OCI-LY7 (cell line): Measurements from ENCODE around the gene TMTC2. TPM values are rescaled to one million over a fixed set of nuclear protein-coding genes. Genes with fewer than 3 reads are reported as not detected.
"Not testable (repeated sequence)": the region's sequence is repeated elsewhere in the genome, so short reads cannot be mapped to it uniquely, and the experiment has no call there.

Source experiments
- BruUV-seq: library from RNA; stranded (reverse); fragments of 400-500 nt; replicated peaks from 2 replicates; lab custom pipeline; 2021; lab: Mats Ljungman, UMichigan
- CTCF ChIA-PET: fragments of 300-600 bp; sonication (Branson Sonifier 250); formaldehyde crosslinking; loops from one replicate; lab custom pipeline; 2022; ENCODE audit warnings: antibody characterized with exemption; ENCODE audit not compliant: unreplicated experiment; lab: Charles Lee
- POLR2A ChIA-PET: fragments of 300-600 bp; sonication (Branson Sonifier 250); formaldehyde crosslinking; loops from one replicate; lab custom pipeline; 2022; ENCODE audit warnings: antibody characterized with exemption; lab: Charles Lee
- DNase-seq: peaks from one replicate; pipeline ENCODE4 v3.0.0-alpha.2; 2015; ENCODE audit warnings: low spot score
- H2AFZ ChIP-seq: fragments of 200-600 bp; sonication (generic), shearing (Covaris generic); 2 replicates; pipeline ENCODE4 v1.6.1; 2014; ENCODE audit warnings: mild to moderate bottlenecking, antibody characterized with exemption, low read length, moderate library complexity
- H3K27ac ChIP-seq: fragments of 200-600 bp; sonication (generic); 2 replicates; pipeline ENCODE4 v1.5.1; 2014; ENCODE audit warnings: mixed run types, low read depth, mild to moderate bottlenecking, moderate library complexity, low read length, inconsistent platforms; ENCODE audit not compliant: poor library complexity, severe bottlenecking
- H3K36me3 ChIP-seq: fragments of 200-600 bp; sonication (generic); 2 replicates; pipeline ENCODE4 v1.6.1; 2014; ENCODE audit warnings: mild to moderate bottlenecking, antibody characterized with exemption, low read length, moderate library complexity, mixed read lengths; ENCODE audit not compliant: insufficient read depth
- H3K4me1 ChIP-seq: fragments of 200-600 bp; sonication (generic); 2 replicates; pipeline ENCODE4 v1.5.1; 2014; ENCODE audit warnings: mild to moderate bottlenecking, low read length; ENCODE audit not compliant: insufficient read depth, poor library complexity, severe bottlenecking
- H3K4me2 ChIP-seq: fragments of 200-600 bp; sonication (generic); 2 replicates; pipeline ENCODE4 v1.6.1; 2014; ENCODE audit warnings: mild to moderate bottlenecking, low read length
- H3K4me3 ChIP-seq: fragments of 200-600 bp; sonication (generic); 2 replicates; pipeline ENCODE4 v1.5.1; 2014; ENCODE audit warnings: mild to moderate bottlenecking, low read depth, low read length; ENCODE audit not compliant: poor library complexity, severe bottlenecking
- H3K79me2 ChIP-seq: fragments of 200-600 bp; sonication (generic); 2 replicates; pipeline ENCODE4 v1.6.1; 2016; ENCODE audit warnings: low read depth, mild to moderate bottlenecking, low read length, moderate library complexity, mixed read lengths; ENCODE audit not compliant: insufficient read depth
- H3K9me2 ChIP-seq: fragments of 200-600 bp; sonication (generic); 2 replicates; pipeline ENCODE4 v1.6.1; 2016; ENCODE audit warnings: mild to moderate bottlenecking, low read length, mixed read lengths; ENCODE audit not compliant: insufficient read depth
- H3K9me3 ChIP-seq: fragments of 200-600 bp; sonication (generic); 2 replicates; pipeline ENCODE4 v1.6.1; 2014; ENCODE audit warnings: mild to moderate bottlenecking, mixed run types, low read length, mixed read lengths
- H4K20me1 ChIP-seq: fragments of 200-600 bp; sonication (generic); 2 replicates; pipeline ENCODE4 v1.6.1; 2014; ENCODE audit warnings: mild to moderate bottlenecking, antibody characterized with exemption, low read length, moderate library complexity, mixed read lengths; ENCODE audit not compliant: insufficient read depth
- CTCF ChIP-seq: fragments of 200-600 bp; sonication (generic); conservative IDR thresholded peaks from 2 replicates; pipeline ENCODE4 v1.5.1; 2014; ENCODE audit warnings: mild to moderate bottlenecking, antibody characterized with exemption, low read length, moderate library complexity, mixed read lengths
- EZH2phosphoT487 ChIP-seq: fragments of 200-600 bp; sonication (generic); IDR thresholded peaks from 2 replicates; pipeline ENCODE4 v1.6.1; 2018; ENCODE audit warnings: low read depth, borderline replicate concordance, mild to moderate bottlenecking, mixed run types, antibody characterized with exemption, low read length, moderate library complexity, mixed read lengths
- intact Hi-C: fragments of 100-400 bp; cut with micrococcal nuclease; formaldehyde crosslinking; loops from one replicate; pipeline ENCODE4 v1.10.0; 2022; ENCODE audit not compliant: unreplicated experiment
- total RNA-seq, 2 experiments: library from RNA; depleted of rRNA in 1 of 2; stranded (reverse); fragments of >200 nt in 1 of 2; shearing (Covaris generic) in 1 of 2; gene quantifications; 2 replicates each; pipeline ENCODE4 v1.2.3, GENCODE V29; 2014 to 2022

The TMTC2 gene
- total RNA-seq, 2 experiments from 2014 or later = 5.6 to 8.1 TPM

- no TSS peak for BruUV-seq
- no peak overlapping the region for H3K27ac ChIP-seq
- H3K9me2 ChIP-seq = no peaks in the 10 kb centered on the region
- no peaks in the 10 kb centered on the region for H3K4me1 ChIP-seq
- intact Hi-C loops = no loop called here
- H3K4me3 ChIP-seq = no peak overlapping the region
- no peak for TF ChIP-seq EZH2phosphoT487
- no peak for TF ChIP-seq CTCF
- no peaks in the 10 kb centered on the region for H3K9me3 ChIP-seq
- no peaks in the 10 kb centered on the region for H3K79me2 ChIP-seq
- no peaks in the 10 kb centered on the region for H3K36me3 ChIP-seq
- DNase-seq = no peak
- no peak overlapping the region for H2AFZ ChIP-seq
- no peak overlapping the region for H3K4me2 ChIP-seq
- ChIA-PET CTCF (no interaction called here), POLR2A (no interaction called here)
- H4K20me1 ChIP-seq = no peaks in the 10 kb centered on the region
These were observed 423.7 kb downstream of the TMTC2 start for GRCh38 chr12:83110424-83110823.

- CTCF ChIA-PET = no interaction called here
These were observed 427.2 kb downstream of the TMTC2 start for GRCh38 chr12:83113945-83114344.

GRCh38 chr12:83114966-83115365, 428.3 kb downstream of the TMTC2 start:
- Histone ChIP-seq H2AFZ (no peak overlapping the region), H3K9me3 (no peaks in the 10 kb centered on the region), H3K4me2 (no peak overlapping the region), H3K4me3 (no peak overlapping the region), H3K79me2 (no peaks in the 10 kb centered on the region), H3K4me1 (no peaks in the 10 kb centered on the region), H4K20me1 (no peaks in the 10 kb centered on the region), H3K9me2 (no peaks in the 10 kb centered on the region), H3K36me3 (no peaks in the 10 kb centered on the region), H3K27ac (no peak overlapping the region)
- POLR2A ChIA-PET = no interaction called here
- BruUV-seq = no TSS peak
- no peak for DNase-seq
- CTCF ChIA-PET = no interaction called here
- intact Hi-C loops = no loop called here
- TF ChIP-seq EZH2phosphoT487 (no peak), CTCF (no peak)

More at GRCh38 chr12:83113945-83114344, 427.2 kb downstream of the TMTC2 start:
- Histone ChIP-seq H3K9me3 (no peaks in the 10 kb centered on the region), H3K4me3 (no peak overlapping the region), H4K20me1 (no peaks in the 10 kb centered on the region), H3K4me1 (no peaks in the 10 kb centered on the region), H3K36me3 (no peaks in the 10 kb centered on the region), H3K4me2 (no peak overlapping the region), H3K27ac (no peak overlapping the region), H2AFZ (no peak overlapping the region), H3K79me2 (no peaks in the 10 kb centered on the region), H3K9me2 (no peaks in the 10 kb centered on the region)
- TF ChIP-seq CTCF = no peak
- TF ChIP-seq EZH2phosphoT487 = no peak
- DNase-seq = no peak
- no TSS peak for BruUV-seq
- intact Hi-C loops = no loop called here
- POLR2A ChIA-PET = no interaction called here

- BruUV-seq, DNase-seq, H3K27ac ChIP-seq, H3K4me2 ChIP-seq, H2AFZ ChIP-seq, H3K9me3 ChIP-seq, H3K9me2 ChIP-seq, H3K4me1 ChIP-seq, CTCF ChIA-PET, H4K20me1 ChIP-seq, H3K79me2 ChIP-seq, intact Hi-C loops, H3K36me3 ChIP-seq, POLR2A ChIA-PET, H3K4me3 ChIP-seq: not testable (repeated sequence)
These were observed 431.2 kb downstream of the TMTC2 start for GRCh38 chr12:83117926-83118325.
